SK-N-SH treated with all-trans-retinoic acid at 6 μM for 48 hours (cell line): ENCODE measurements around the gene BTLA.

Experiments used
- ATAC-seq: fragments of 200-7000 bp; cut with Tn5 transposase; 3 replicates; pipeline ENCODE4 v1.9.1; 2020; ENCODE audit warnings: mild to moderate bottlenecking, moderate library complexity
- BACH2 ChIP-seq: fragments of 250-450 bp; sonication (Bioruptor Pico); IDR thresholded peaks from 2 replicates; pipeline ENCODE4 v1.9.0; 2021; ENCODE audit warnings: mild to moderate bottlenecking, borderline replicate concordance
- CSDC2 ChIP-seq: fragments of 250-450 bp; sonication (Bioruptor Pico); IDR thresholded peaks from 2 replicates; pipeline ENCODE4 v1.5.0; 2020; ENCODE audit warnings: mild to moderate bottlenecking, moderate library complexity
- ESRRG ChIP-seq: fragments of 250-450 bp; sonication (Bioruptor Pico); IDR thresholded peaks from 2 replicates; pipeline ENCODE4 v1.6.1; 2021; ENCODE audit warnings: mild to moderate bottlenecking
- GLIS3 ChIP-seq: fragments of 250-450 bp; sonication (Bioruptor Pico); IDR thresholded peaks from 2 replicates; pipeline ENCODE4 v1.5.0; 2020; ENCODE audit warnings: mild to moderate bottlenecking, moderate library complexity
- ISL1 ChIP-seq: fragments of 250-450 bp; sonication (Bioruptor Pico); IDR thresholded peaks from 2 replicates; pipeline ENCODE4 v2.1.2; 2022; ENCODE audit warnings: mild to moderate bottlenecking, moderate library complexity
- OSR1 ChIP-seq: fragments of 250-450 bp; sonication (Bioruptor Pico); IDR thresholded peaks from 2 replicates; pipeline ENCODE4 v1.8.0; 2022; ENCODE audit warnings: moderate library complexity, mild to moderate bottlenecking, inconsistent platforms
- PPARA ChIP-seq: fragments of 250-450 bp; sonication (Bioruptor Pico); IDR thresholded peaks from 2 replicates; pipeline ENCODE4 v1.5.0; 2020; ENCODE audit warnings: mild to moderate bottlenecking, borderline replicate concordance
- RARB ChIP-seq: fragments of 250-450 bp; sonication (Bioruptor Pico); IDR thresholded peaks from 2 replicates; pipeline ENCODE4 v1.8.0; 2021; ENCODE audit warnings: mild to moderate bottlenecking, moderate library complexity
- SNAI2 ChIP-seq: fragments of 250-450 bp; sonication (Bioruptor Pico); IDR thresholded peaks from 2 replicates; pipeline ENCODE4 v1.5.0; 2020; ENCODE audit warnings: mild to moderate bottlenecking, moderate library complexity
- TOX ChIP-seq: fragments of 250-450 bp; sonication (Bioruptor Pico); IDR thresholded peaks from 2 replicates; pipeline ENCODE4 v1.8.0; 2021; ENCODE audit warnings: mild to moderate bottlenecking, moderate library complexity, borderline replicate concordance
- ZFP3 ChIP-seq: fragments of 250-450 bp; sonication (Bioruptor Pico); IDR thresholded peaks from 2 replicates; pipeline ENCODE4 v1.5.0; 2020; ENCODE audit warnings: mild to moderate bottlenecking, moderate library complexity
- ZFP30 ChIP-seq: fragments of 450-650 bp; formaldehyde crosslinking; IDR thresholded peaks from 2 replicates; pipeline ENCODE4 v1.5.0; 2022; ENCODE audit warnings: mild to moderate bottlenecking, moderate library complexity
- ZNF565 ChIP-seq: fragments of 450-650 bp; formaldehyde crosslinking; conservative IDR thresholded peaks from 2 replicates; pipeline ENCODE4 v1.5.0; 2020; ENCODE audit warnings: low read depth, mild to moderate bottlenecking, moderate library complexity
- ZNF70 ChIP-seq: fragments of 450-650 bp; formaldehyde crosslinking; IDR thresholded peaks from 2 replicates; pipeline ENCODE4 v1.5.0; 2020; ENCODE audit warnings: mild to moderate bottlenecking, moderate library complexity
- ZNF8 ChIP-seq: fragments of 450-650 bp; formaldehyde crosslinking; IDR thresholded peaks from 2 replicates; pipeline ENCODE4 v1.5.0; 2020; ENCODE audit warnings: mild to moderate bottlenecking, moderate library complexity
- TF ChIP-seq, protein P1 (sequence below): fragments of 250-450 bp; sonication (Bioruptor Pico); IDR thresholded peaks from 2 replicates; pipeline ENCODE4 v1.5.0; 2020; ENCODE audit warnings: mild to moderate bottlenecking, moderate library complexity
- TF ChIP-seq, protein P2 (sequence below): fragments of 250-450 bp; sonication (Bioruptor Pico); IDR thresholded peaks from 2 replicates; pipeline ENCODE4 v1.8.0; 2021; ENCODE audit warnings: low read depth, mild to moderate bottlenecking, moderate library complexity, borderline replicate concordance
- TF ChIP-seq, protein P3 (sequence below): fragments of 250-450 bp; sonication (Bioruptor Pico); IDR thresholded peaks from 2 replicates; pipeline ENCODE4 v1.8.0; 2020; ENCODE audit warnings: mild to moderate bottlenecking, moderate library complexity, borderline replicate concordance
- TF ChIP-seq, protein P4 (sequence below): fragments of 250-450 bp; sonication (Bioruptor Pico); IDR thresholded peaks from 2 replicates; pipeline ENCODE4 v1.5.1; 2020; ENCODE audit warnings: low read depth, mild to moderate bottlenecking, moderate library complexity
- TF ChIP-seq, protein P5 (sequence below): fragments of 250-450 bp; sonication (Bioruptor Pico); IDR thresholded peaks from 2 replicates; pipeline ENCODE4 v1.5.1; 2021; ENCODE audit warnings: mild to moderate bottlenecking, moderate library complexity

Gene BTLA

DNA sequence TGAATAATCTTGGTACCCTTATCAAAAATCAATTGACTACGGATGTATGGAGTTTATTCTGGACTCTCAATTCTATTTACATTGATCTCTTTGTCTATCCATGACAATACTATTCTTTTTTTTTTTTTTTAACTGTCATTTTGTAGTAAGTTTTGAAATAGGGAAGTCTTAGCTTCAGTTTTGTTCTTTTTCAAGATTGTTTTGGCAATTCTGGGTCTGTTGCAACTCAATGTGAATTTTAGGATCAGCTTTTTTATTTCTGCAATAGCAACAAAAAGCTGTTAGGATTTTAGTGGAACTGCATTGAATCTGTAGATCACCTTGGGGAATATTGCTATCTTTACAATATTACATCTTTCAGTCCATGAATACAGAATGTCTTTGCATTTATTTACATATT lies 21.4 kb downstream of the BTLA start:
- TF ChIP-seq TOX (CRISPR knock-in tag) (no peak), ZFP30 (CRISPR knock-in tag) (no peak), RARB (CRISPR knock-in tag) (no peak), PPARA (CRISPR knock-in tag) (no peak), BACH2 (CRISPR knock-in tag) (no peak), ISL1 (no peak), CSDC2 (CRISPR knock-in tag) (no peak), ZNF70 (no peak), GLIS3 (no peak), OSR1 (CRISPR knock-in tag) (no peak), ZNF8 (CRISPR knock-in tag) (no peak), ESRRG (CRISPR knock-in tag) (no peak), ZFP3 (CRISPR knock-in tag) (no peak), SNAI2 (CRISPR knock-in tag) (no peak), ZNF565 (no peak)
- TF ChIP-seq, protein P1, sequence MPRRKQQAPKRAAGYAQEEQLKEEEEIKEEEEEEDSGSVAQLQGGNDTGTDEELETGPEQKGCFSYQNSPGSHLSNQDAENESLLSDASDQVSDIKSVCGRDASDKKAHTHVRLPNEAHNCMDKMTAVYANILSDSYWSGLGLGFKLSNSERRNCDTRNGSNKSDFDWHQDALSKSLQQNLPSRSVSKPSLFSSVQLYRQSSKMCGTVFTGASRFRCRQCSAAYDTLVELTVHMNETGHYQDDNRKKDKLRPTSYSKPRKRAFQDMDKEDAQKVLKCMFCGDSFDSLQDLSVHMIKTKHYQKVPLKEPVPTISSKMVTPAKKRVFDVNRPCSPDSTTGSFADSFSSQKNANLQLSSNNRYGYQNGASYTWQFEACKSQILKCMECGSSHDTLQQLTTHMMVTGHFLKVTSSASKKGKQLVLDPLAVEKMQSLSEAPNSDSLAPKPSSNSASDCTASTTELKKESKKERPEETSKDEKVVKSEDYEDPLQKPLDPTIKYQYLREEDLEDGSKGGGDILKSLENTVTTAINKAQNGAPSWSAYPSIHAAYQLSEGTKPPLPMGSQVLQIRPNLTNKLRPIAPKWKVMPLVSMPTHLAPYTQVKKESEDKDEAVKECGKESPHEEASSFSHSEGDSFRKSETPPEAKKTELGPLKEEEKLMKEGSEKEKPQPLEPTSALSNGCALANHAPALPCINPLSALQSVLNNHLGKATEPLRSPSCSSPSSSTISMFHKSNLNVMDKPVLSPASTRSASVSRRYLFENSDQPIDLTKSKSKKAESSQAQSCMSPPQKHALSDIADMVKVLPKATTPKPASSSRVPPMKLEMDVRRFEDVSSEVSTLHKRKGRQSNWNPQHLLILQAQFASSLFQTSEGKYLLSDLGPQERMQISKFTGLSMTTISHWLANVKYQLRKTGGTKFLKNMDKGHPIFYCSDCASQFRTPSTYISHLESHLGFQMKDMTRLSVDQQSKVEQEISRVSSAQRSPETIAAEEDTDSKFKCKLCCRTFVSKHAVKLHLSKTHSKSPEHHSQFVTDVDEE (CRISPR knock-in tag), result no peak
- TF ChIP-seq, protein P2, sequence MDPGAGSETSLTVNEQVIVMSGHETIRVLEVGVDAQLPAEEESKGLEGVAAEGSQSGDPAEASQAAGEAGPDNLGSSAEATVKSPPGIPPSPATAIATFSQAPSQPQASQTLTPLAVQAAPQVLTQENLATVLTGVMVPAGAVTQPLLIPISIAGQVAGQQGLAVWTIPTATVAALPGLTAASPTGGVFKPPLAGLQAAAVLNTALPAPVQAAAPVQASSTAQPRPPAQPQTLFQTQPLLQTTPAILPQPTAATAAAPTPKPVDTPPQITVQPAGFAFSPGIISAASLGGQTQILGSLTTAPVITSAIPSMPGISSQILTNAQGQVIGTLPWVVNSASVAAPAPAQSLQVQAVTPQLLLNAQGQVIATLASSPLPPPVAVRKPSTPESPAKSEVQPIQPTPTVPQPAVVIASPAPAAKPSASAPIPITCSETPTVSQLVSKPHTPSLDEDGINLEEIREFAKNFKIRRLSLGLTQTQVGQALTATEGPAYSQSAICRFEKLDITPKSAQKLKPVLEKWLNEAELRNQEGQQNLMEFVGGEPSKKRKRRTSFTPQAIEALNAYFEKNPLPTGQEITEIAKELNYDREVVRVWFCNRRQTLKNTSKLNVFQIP (CRISPR knock-in tag), result no peak
- TF ChIP-seq, protein P3, sequence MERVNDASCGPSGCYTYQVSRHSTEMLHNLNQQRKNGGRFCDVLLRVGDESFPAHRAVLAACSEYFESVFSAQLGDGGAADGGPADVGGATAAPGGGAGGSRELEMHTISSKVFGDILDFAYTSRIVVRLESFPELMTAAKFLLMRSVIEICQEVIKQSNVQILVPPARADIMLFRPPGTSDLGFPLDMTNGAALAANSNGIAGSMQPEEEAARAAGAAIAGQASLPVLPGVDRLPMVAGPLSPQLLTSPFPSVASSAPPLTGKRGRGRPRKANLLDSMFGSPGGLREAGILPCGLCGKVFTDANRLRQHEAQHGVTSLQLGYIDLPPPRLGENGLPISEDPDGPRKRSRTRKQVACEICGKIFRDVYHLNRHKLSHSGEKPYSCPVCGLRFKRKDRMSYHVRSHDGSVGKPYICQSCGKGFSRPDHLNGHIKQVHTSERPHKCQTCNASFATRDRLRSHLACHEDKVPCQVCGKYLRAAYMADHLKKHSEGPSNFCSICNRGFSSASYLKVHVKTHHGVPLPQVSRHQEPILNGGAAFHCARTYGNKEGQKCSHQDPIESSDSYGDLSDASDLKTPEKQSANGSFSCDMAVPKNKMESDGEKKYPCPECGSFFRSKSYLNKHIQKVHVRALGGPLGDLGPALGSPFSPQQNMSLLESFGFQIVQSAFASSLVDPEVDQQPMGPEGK (CRISPR knock-in tag), result no peak
- TF ChIP-seq, protein P4, sequence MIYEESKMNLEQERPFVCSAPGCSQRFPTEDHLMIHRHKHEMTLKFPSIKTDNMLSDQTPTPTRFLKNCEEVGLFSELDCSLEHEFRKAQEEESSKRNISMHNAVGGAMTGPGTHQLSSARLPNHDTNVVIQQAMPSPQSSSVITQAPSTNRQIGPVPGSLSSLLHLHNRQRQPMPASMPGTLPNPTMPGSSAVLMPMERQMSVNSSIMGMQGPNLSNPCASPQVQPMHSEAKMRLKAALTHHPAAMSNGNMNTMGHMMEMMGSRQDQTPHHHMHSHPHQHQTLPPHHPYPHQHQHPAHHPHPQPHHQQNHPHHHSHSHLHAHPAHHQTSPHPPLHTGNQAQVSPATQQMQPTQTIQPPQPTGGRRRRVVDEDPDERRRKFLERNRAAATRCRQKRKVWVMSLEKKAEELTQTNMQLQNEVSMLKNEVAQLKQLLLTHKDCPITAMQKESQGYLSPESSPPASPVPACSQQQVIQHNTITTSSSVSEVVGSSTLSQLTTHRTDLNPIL (CRISPR knock-in tag), result no peak
- TF ChIP-seq, protein P5, sequence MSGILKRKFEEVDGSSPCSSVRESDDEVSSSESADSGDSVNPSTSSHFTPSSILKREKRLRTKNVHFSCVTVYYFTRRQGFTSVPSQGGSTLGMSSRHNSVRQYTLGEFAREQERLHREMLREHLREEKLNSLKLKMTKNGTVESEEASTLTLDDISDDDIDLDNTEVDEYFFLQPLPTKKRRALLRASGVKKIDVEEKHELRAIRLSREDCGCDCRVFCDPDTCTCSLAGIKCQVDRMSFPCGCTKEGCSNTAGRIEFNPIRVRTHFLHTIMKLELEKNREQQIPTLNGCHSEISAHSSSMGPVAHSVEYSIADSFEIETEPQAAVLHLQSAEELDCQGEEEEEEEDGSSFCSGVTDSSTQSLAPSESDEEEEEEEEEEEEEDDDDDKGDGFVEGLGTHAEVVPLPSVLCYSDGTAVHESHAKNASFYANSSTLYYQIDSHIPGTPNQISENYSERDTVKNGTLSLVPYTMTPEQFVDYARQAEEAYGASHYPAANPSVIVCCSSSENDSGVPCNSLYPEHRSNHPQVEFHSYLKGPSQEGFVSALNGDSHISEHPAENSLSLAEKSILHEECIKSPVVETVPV (CRISPR knock-in tag), result no peak
- ATAC-seq, result no peak

DNA sequence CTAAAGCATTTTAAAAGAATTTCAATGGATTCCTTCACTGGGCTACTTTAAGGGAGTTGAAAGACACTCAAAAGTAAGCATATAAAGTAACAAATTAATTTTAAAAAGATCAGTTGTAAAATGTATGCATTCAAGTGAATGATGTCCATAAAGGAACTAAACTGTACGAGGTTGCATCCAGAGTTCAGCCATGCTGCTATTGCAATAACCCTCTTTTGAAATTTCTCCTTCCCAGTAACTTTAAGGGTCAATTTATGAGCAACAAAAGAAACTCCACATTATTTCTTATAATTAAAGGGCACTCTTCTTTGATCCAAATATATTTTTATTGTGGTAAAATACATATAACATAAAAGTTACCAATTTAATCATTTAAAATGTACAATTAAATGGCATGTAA lies 22.9 kb downstream of the BTLA start:
- TF ChIP-seq ISL1 (no peak), TOX (CRISPR knock-in tag) (no peak), ESRRG (CRISPR knock-in tag) (no peak), BACH2 (CRISPR knock-in tag) (no peak), OSR1 (CRISPR knock-in tag) (no peak)
- TF ChIP-seq, protein P1 (CRISPR knock-in tag), result no peak
- TF ChIP-seq, protein P4 (CRISPR knock-in tag), result no peak
- TF ChIP-seq, protein P3 (CRISPR knock-in tag), result no peak
- ATAC-seq, result no peak
